Measurements from ENCODE around the gene TSPAN18. TPM values are rescaled to one million over a fixed set of nuclear protein-coding genes. Genes with fewer than 3 reads are reported as not detected.

Gene TSPAN18
- total and polyA plus RNA-seq, 8 donors: 0.69 to 2.7 (median 1.5) TPM

- no peak for FAIRE-seq
- Histone ChIP-seq H3K27me3 (no peaks in the 10 kb centered on the region), H3K9me3 (no peaks in the 10 kb centered on the region), H3K36me3 (peaks cover 0 to 3% (median 0%) of the 10 kb centered on the region in 3 donors), H3K27ac (no peak overlapping the region), H3K4me1 (no peaks in the 10 kb centered on the region), H3K4me3 (no peak overlapping the region)
- intact Hi-C loops (cut with DNase I): loop anchor here in 2 of 3 donors (5.0 to 10.0 kb wide), 2 partner anchors 177 to 404 kb away; no protein-coding TSS in a partner anchor
- no peak for ATAC-seq
- no peak for TF ChIP-seq CTCF (IDR thresholded peaks at IDR 0.05)
- 63 to 68% methylated on average over 13 of the region's 13 CpGs for WGBS, 2 donors
- no peak for DNase-seq
Observed at GRCh38 chr11:44930588-44931302, 204.0 kb downstream of the TSPAN18 start.

- H3K27me3 ChIP-seq: no peaks in the 10 kb centered on the region
- H3K36me3 ChIP-seq: peaks cover 0 to 3% (median 0%) of the 10 kb centered on the region in 3 donors
- no peak overlapping the region for H3K27ac ChIP-seq
- intact Hi-C loops (cut with DNase I): loop anchor here in 2 of 3 donors (5.0 to 10.0 kb wide), 2 partner anchors 176 to 403 kb away; no protein-coding TSS in a partner anchor
- ATAC-seq: no peak
- DNase-seq: no peak
- FAIRE-seq: no peak
- no peak overlapping the region for H3K4me3 ChIP-seq
- H3K9me3 ChIP-seq: no peaks in the 10 kb centered on the region
- WGBS, 2 donors: 81 to 91% methylated on average over 3 of the region's 3 CpGs
- H3K4me1 ChIP-seq: no peaks in the 10 kb centered on the region
- no peak for TF ChIP-seq CTCF (IDR thresholded peaks at IDR 0.05)
Observed at GRCh38 chr11:44931466-44931865, 204.7 kb downstream of the TSPAN18 start.

- no peak for FAIRE-seq
- 87% methylated on average over 2 of the region's 2 CpGs for WGBS, 2 donors
- Histone ChIP-seq H3K4me3 (no peak overlapping the region), H3K36me3 (peaks cover 0 to 3% (median 0%) of the 10 kb centered on the region in 3 donors), H3K4me1 (no peaks in the 10 kb centered on the region), H3K27ac (no peak overlapping the region), H3K9me3 (no peaks in the 10 kb centered on the region), H3K27me3 (no peaks in the 10 kb centered on the region)
- no peak for DNase-seq
- ATAC-seq: no peak
- TF ChIP-seq CTCF (IDR thresholded peaks at IDR 0.05): no peak
- intact Hi-C loops (cut with DNase I): loop anchor here in 2 of 3 donors (5.0 to 10.0 kb wide), 2 partner anchors 173 to 401 kb away; no protein-coding TSS in a partner anchor
Observed at GRCh38 chr11:44934110-44934509, 207.3 kb downstream of the TSPAN18 start.

GRCh38 chr11:44934735-44935250 is 208.0 kb downstream of the TSPAN18 start:
- no peaks in the 10 kb centered on the region for H3K9me3 ChIP-seq
- TF ChIP-seq CTCF (IDR thresholded peaks at IDR 0.05): no peak
- WGBS, 2 donors: 94 to 96% methylated on average over 13 of the region's 13 CpGs
- no peaks in the 10 kb centered on the region for H3K4me1 ChIP-seq
- H3K36me3 ChIP-seq: peaks cover 0 to 3% (median 0%) of the 10 kb centered on the region in 3 donors
- no peaks in the 10 kb centered on the region for H3K27me3 ChIP-seq
- intact Hi-C loops (cut with DNase I): loop anchor here in 2 of 3 donors (5.0 to 10.0 kb wide), 2 partner anchors 173 to 400 kb away; no protein-coding TSS in a partner anchor
- no peak overlapping the region for H3K27ac ChIP-seq
- no peak for DNase-seq
- no peak overlapping the region for H3K4me3 ChIP-seq
- FAIRE-seq: no peak
- no peak for ATAC-seq

All from pancreas (tissue), 10 donors.